ENCODE measurements around the gene SNX19.

Gene SNX19

GRCh38 chr11:130904380-130904779 is 11.9 kb downstream of the SNX19 start:
- no peak for DNase-seq

DNA sequence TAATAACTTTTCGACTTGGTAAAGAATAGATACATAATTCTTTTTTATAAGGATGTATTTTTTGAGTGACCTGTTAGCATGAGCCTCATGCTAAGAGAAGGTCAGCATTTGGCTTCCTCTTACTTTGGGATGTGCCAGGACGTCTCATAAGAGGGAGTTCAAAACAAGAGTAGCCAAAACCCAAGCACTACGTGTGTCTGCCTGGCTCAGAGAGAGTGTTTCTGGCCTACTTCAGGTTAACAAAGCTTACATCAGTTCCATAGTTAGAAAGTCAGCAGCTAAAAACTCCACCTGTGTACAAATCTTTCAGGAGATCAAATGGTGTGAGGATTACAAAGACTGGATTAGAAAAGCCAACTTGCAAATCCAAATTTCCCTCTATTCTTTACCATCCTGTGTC is 13.9 kb downstream of the SNX19 start:
- no peak for DNase-seq

- DNase-seq, result no peak
Measured at GRCh38 chr11:130899106-130899505, 17.2 kb downstream of the SNX19 start.

GRCh38 chr11:130897262-130898182 is 18.8 kb downstream of the SNX19 start:
- no peak for DNase-seq

- DNase-seq, result peak; percentile 57
Measured at GRCh38 chr11:130894322-130895025, 21.8 kb downstream of the SNX19 start.

- DNase-seq, result no peak
Measured at GRCh38 chr11:130892861-130893260, 23.4 kb downstream of the SNX19 start.

DNA sequence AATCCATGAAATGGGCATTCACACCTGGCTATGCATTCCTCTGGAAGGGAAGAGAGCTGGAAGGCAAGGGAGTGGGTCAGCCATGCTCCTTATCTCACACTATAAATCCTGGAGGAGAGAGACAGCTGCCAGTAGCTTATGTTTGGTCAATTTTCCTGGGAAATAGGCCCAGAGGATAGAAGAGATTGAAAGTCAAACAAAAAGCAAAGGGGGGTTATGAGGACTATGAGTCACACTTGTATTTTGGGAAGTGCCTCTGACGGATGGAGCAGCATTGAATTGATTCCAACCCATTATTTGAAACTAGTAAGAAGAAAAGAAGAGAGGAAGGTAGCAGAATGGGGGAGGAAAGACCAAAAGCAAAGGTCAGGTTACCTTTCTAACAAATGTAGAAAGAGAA is 25.0 kb downstream of the SNX19 start:
- no peak for DNase-seq

DNA sequence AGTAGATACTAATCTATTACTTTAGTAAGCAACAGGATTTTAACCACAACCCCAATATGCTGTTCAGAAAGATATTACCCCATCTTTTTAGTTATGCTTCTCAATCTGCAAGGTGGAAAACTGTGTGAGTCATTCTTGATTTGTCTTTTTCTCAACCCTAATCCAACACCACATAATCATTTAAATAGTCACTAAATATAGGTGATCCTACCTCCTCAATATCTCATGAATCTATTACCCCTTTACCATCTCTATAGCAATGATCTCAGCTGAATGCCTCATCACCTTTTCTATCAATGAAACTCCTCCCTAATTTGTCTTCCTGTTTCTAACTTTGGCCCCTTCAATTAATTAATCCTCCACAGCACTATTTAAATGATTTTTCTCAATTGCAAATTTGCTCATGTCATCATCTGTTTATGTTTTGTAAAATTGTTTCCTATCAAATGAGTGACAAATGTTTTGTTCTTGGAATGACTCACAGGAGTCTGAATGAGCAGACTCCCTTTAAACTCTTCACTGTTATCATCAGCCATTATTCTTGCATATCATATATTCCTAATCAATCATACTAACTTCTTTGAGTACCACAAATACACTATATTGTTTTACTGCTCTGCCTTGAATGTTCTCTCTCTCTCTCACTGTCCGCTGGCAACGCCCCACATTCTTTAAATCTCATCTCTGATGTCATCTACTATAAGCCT is 26.1 kb downstream of the SNX19 start:
- no peak for DNase-seq

- no peak for DNase-seq
Measured at GRCh38 chr11:130888790-130889189, 27.5 kb downstream of the SNX19 start.

DNA sequence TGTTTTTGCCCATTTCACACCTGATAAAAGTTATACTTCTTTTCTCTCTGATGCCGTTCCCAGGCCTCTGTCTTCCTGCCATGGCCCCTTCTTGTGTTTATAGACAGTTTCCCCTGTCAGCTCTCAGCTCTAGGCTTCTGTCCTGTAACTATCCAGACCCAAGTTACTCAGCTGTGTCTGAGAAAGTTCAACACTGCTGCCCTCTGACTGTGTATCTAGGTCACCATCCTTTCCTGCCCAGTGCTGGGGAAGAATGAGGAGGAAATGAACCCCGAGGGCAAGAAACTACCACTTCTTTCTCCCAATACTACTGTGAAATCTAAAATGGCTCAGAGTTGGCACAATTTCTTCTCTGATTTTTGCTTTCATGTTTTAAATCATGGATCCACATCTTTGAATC is 29.6 kb downstream of the SNX19 start:
- no peak for DNase-seq

DNA sequence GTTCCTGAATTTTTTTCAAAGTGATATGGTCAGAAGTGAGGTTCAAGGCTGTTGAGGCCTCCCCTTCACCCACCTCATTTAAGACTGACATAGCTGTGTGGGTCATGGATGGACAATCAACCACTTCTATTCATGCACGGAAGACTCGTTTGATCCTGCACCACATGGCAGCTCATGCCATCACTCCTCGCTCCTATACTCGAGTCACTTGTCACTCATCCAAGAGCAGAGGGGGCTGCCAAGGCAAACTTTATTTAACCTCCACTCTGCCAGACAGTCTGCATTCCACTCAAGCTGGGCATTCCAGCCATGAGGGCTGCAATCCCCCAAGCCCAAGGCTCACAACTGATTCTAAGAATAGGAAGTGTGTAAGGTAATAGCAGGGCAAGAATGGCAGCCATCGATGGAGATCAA is 34.1 kb downstream of the SNX19 start:
- no peak for DNase-seq

- DNase-seq, result no peak
Measured at GRCh38 chr11:130881475-130882137, 34.7 kb downstream of the SNX19 start.

GRCh38 chr11:130879836-130880235 is 36.4 kb downstream of the SNX19 start:
- no peak for DNase-seq

DNA sequence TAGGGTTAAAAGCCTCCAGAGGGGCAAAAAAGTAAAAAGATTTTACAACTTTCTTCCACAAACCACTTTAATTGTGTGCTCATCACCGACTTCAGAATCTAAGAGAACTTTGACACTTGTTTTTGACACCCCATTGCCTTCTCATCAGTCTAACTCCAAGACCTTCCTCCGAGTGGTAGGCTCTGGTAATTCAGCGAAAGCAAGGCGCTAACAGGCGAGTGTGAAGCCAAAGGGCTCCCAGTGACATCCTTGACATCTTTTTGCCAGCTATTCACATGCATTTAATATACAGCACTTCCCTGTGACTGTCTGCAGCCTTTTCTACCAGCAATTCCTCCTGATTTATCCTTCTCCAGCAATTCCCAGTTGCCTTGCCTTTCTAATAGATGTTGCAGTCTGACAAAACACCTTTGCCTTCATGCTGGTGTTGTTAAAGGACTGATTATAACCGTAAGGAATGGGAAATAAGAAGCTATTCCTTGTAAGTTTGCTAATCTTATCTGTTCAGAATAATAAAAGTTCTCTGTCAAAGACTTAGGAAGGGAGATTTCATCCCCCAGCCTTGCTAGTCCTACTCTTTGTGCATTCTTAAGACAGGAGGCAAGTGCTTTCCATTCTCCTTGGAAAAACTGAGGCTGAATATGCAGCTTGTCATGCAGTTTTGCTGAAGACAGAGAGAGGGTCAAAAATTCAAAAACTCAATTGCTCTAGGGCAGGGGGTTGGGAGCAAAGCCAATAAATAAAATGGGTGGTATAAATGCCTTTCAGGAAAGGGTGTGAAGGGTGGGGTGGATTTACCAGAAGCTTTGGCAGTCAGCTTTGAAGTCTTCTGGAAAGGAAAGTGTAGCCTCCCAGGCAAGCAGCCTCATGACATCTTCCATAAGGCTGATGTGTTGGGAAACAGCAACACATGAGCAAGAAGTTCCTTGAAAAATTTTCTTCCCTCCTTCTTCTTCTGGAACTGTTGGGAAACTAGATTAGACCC is 39.1 kb downstream of the SNX19 start:
- DNase-seq, result no peak

DNA sequence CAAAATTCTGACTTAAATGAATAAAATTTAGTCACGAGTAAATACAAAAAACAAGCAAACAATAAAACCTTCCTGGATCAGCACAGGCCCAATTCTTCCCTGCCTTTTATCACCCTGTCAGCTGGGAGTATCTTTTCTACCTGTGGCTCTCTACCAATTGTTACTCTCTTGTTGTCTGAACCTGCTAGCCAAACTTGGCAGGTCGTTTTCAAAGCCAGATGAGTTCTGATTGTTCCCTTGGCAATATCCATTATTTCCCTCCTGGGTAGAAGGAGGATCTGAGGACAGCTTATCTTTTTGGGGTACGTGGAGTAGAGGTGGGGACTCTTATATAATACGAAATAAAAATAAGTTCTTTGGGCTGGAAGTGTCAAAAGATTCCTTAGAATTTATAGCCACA is 40.2 kb downstream of the SNX19 start:
- DNase-seq, result no peak

DNA sequence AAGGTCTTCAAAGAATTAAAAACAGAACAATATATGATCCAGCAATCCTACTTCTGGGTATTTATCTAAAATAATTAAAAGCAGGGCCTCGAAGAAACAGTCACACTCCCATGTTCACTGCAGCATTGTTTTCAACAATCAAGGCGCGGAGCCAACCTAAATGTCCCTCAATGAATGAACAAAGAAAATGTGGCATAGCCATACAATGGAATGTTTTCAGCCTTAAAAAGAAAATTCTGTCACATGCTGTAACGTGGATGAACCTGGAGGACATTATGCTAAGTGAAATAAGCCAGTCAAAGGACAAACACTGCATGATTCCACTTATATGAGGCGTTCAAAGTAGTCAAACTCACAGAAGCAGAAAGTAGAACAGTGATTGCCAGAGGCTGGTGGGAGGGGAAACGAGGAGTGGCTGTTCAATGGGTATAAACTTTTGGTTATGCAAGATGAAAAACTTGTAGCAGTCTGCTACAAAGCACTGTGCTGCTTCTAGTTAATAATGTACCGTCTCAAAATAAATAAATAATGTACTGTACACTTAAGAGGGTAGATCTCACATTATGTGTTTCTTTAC is 41.2 kb downstream of the SNX19 start:
- no peak for DNase-seq

GRCh38 chr11:130874396-130874795 is 41.9 kb downstream of the SNX19 start:
- DNase-seq, result no peak

DNA sequence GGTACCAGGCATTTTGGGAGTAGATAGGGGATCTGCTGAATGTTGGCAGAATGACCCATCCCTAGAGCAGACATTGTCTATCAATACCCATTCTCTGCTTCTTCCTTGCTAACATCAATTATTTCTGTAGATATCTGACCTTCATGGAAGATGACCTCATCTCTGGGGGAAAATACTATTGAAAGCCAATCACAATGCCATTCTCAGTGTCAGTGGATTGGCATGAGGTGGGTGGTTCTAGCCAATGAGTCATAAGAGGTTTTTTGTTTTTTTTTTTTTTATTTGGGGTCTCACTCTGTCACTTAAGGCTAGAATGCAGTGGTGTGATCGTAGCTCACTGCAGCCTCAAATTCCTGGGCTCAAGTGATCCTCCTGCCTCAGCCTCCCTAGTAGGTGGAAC is 42.5 kb downstream of the SNX19 start:
- DNase-seq, result no peak

- no peak for DNase-seq
Measured at GRCh38 chr11:130872981-130873380, 43.3 kb downstream of the SNX19 start.

- no peak for DNase-seq
Measured at GRCh38 chr11:130872513-130872912, 43.8 kb downstream of the SNX19 start.

- no peak for DNase-seq
Measured at GRCh38 chr11:130872102-130872501, 44.2 kb downstream of the SNX19 start.
